ENCODE data around the gene VWA8. TPM values are rescaled to one million over a fixed set of nuclear protein-coding genes. Genes with fewer than 3 reads are reported as not detected.
A peak's percentile ranks its signal among the peaks of the same experiment; 100 is the strongest.

The VWA8 gene
- polyA plus RNA-seq, 1 donor (not counting 4 experiments of a cell fraction or from before 2014, with no cell fraction given): 17.8 TPM

- no peak for FAIRE-seq
- no peak overlapping the region for H3K9ac ChIP-seq (ENCODE audit: control insufficient read depth, extremely low read depth, insufficient read depth, low read length)
- H3K4me3 ChIP-seq (ENCODE audit: control insufficient read depth in 2 of 3, extremely low read depth in 1 of 3, insufficient read depth in 2 of 3, low read depth in 1 of 3, low read length in 3 of 3): no peak overlapping the region
- TF ChIP-seq EZH2 (IDR thresholded peaks at IDR 0.05; ENCODE audit: low read length) (no peak), CTCF (optimal IDR thresholded peaks at IDR 0.05 in 1 of 3, IDR thresholded peaks at IDR 0.05 in 1 of 3, conservative IDR thresholded peaks at IDR 0.05 in 1 of 3; ENCODE audit: extremely low read depth in 1 of 3, insufficient read depth in 2 of 3, low read length in 3 of 3) (no peak)
- no peaks in the 10 kb centered on the region for H4K20me1 ChIP-seq (ENCODE audit: control insufficient read depth, extremely low read depth, insufficient read depth, low read length)
- H3K36me3 ChIP-seq (ENCODE audit: control insufficient read depth in 2 of 2, extremely low read depth in 1 of 2, insufficient read depth in 2 of 2, low read length in 2 of 2): peaks cover 0 to 5% of the 10 kb centered on the region in 2 experiments
- dilution Hi-C loops (cut with MboI; ENCODE audit: extremely low pct_ligation_motif_present, low sequenced_read_pairs): no loop called here
- no peaks in the 10 kb centered on the region for H3K9me3 ChIP-seq (ENCODE audit: control insufficient read depth, low read depth, low read length)
- no peaks in the 10 kb centered on the region for H3K9me1 ChIP-seq (ENCODE audit: control insufficient read depth, extremely low read depth, insufficient read depth, low read length)
- H3K4me1 ChIP-seq (ENCODE audit: control insufficient read depth, extremely low read depth, insufficient read depth, low read length): peaks cover 10% of the 10 kb centered on the region
- H3K27ac ChIP-seq (ENCODE audit: control insufficient read depth, insufficient read depth, low read length): no peak overlapping the region
- H3K79me2 ChIP-seq (ENCODE audit: control insufficient read depth, insufficient read depth, low read length): no peaks in the 10 kb centered on the region
- H2AFZ ChIP-seq (ENCODE audit: control insufficient read depth, low read length): no peak overlapping the region
- no peaks in the 10 kb centered on the region for H3K27me3 ChIP-seq (ENCODE audit: control insufficient read depth, extremely low read depth, insufficient read depth, low read length)
- no peak overlapping the region for H3K4me2 ChIP-seq (ENCODE audit: control insufficient read depth, extremely low read depth, insufficient read depth, low read depth, low read length)
- no peak for DNase-seq (ENCODE audit: low read depth, low spot score)
Observed at GRCh38 chr13:41673640-41674039, 287.3 kb downstream of the VWA8 start.

GRCh38 chr13:41670873-41671443 lies 290.0 kb downstream of the VWA8 start:
- Histone ChIP-seq H3K27ac (ENCODE audit: control insufficient read depth, insufficient read depth, low read length) (no peak overlapping the region), H4K20me1 (ENCODE audit: control insufficient read depth, extremely low read depth, insufficient read depth, low read length) (no peaks in the 10 kb centered on the region), H2AFZ (ENCODE audit: control insufficient read depth, low read length) (no peak overlapping the region), H3K9me3 (ENCODE audit: control insufficient read depth, low read depth, low read length) (no peaks in the 10 kb centered on the region), H3K4me2 (ENCODE audit: control insufficient read depth, extremely low read depth, insufficient read depth, low read depth, low read length) (no peak overlapping the region), H3K4me3 (ENCODE audit: control insufficient read depth in 2 of 3, extremely low read depth in 1 of 3, insufficient read depth in 2 of 3, low read depth in 1 of 3, low read length in 3 of 3) (no peak overlapping the region), H3K79me2 (ENCODE audit: control insufficient read depth, insufficient read depth, low read length) (no peaks in the 10 kb centered on the region), H3K9ac (ENCODE audit: control insufficient read depth, extremely low read depth, insufficient read depth, low read length) (no peak overlapping the region), H3K9me1 (ENCODE audit: control insufficient read depth, extremely low read depth, insufficient read depth, low read length) (no peaks in the 10 kb centered on the region), H3K27me3 (ENCODE audit: control insufficient read depth, extremely low read depth, insufficient read depth, low read length) (no peaks in the 10 kb centered on the region), H3K4me1 (ENCODE audit: control insufficient read depth, extremely low read depth, insufficient read depth, low read length) (peaks cover 10% of the 10 kb centered on the region), H3K36me3 (ENCODE audit: control insufficient read depth in 2 of 2, extremely low read depth in 1 of 2, insufficient read depth in 2 of 2, low read length in 2 of 2) (peaks cover 0 to 5% of the 10 kb centered on the region in 2 experiments)
- DNase-seq (ENCODE audit: low read depth, low spot score) (no peak), FAIRE-seq (peak; percentile 34)
- TF ChIP-seq CTCF (optimal IDR thresholded peaks at IDR 0.05 in 1 of 3, IDR thresholded peaks at IDR 0.05 in 1 of 3, conservative IDR thresholded peaks at IDR 0.05 in 1 of 3; ENCODE audit: extremely low read depth in 1 of 3, insufficient read depth in 2 of 3, low read length in 3 of 3): no peak
- TF ChIP-seq EZH2 (IDR thresholded peaks at IDR 0.05; ENCODE audit: low read length): no peak
- dilution Hi-C loops (cut with MboI; ENCODE audit: extremely low pct_ligation_motif_present, low sequenced_read_pairs): no loop called here
